ENCODE measurements around the gene NXPH1.

DNA sequence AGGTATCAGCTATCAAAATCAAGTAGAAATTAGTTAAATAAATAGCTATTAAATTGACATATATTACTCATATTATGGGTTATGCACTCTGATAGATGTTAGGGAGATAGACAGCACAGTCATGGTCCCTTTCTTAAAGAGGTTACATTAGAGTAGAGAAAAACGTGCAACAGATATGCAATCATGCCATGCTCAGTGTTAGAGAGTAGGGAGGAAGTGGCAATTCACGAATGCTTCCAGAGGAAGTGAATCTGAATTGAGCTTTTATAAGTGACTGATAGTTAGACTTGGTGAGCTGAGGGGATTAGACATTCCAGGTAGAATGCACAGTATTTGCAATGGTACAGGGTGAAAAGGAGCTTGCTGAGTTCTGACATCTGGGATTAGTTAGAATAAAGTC is 349.8 kb downstream of the NXPH1 start:
- TF ChIP-seq, protein P1, sequence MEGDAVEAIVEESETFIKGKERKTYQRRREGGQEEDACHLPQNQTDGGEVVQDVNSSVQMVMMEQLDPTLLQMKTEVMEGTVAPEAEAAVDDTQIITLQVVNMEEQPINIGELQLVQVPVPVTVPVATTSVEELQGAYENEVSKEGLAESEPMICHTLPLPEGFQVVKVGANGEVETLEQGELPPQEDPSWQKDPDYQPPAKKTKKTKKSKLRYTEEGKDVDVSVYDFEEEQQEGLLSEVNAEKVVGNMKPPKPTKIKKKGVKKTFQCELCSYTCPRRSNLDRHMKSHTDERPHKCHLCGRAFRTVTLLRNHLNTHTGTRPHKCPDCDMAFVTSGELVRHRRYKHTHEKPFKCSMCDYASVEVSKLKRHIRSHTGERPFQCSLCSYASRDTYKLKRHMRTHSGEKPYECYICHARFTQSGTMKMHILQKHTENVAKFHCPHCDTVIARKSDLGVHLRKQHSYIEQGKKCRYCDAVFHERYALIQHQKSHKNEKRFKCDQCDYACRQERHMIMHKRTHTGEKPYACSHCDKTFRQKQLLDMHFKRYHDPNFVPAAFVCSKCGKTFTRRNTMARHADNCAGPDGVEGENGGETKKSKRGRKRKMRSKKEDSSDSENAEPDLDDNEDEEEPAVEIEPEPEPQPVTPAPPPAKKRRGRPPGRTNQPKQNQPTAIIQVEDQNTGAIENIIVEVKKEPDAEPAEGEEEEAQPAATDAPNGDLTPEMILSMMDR (IDR thresholded peaks at IDR 0.05; ENCODE audit: low read depth, low read length): no peak
- TF ChIP-seq EZH2phosphoT487 (IDR thresholded peaks at IDR 0.05; ENCODE audit: low read depth): no peak

Measured in OCI-LY3 (cell line).